ENCODE results near the gene TIPARP.

- TF ChIP-seq CTCF (IDR thresholded peaks at IDR 0.05) (no peak), POLR2A (IDR thresholded peaks at IDR 0.05) (no peak)
These were observed 41.1 kb upstream of the TIPARP start for GRCh38 chr3:156633335-156633734.
